ENCODE results near the gene WDR18.
A peak's percentile ranks its signal among the peaks of the same experiment; 100 is the strongest.

Gene WDR18, protein sequence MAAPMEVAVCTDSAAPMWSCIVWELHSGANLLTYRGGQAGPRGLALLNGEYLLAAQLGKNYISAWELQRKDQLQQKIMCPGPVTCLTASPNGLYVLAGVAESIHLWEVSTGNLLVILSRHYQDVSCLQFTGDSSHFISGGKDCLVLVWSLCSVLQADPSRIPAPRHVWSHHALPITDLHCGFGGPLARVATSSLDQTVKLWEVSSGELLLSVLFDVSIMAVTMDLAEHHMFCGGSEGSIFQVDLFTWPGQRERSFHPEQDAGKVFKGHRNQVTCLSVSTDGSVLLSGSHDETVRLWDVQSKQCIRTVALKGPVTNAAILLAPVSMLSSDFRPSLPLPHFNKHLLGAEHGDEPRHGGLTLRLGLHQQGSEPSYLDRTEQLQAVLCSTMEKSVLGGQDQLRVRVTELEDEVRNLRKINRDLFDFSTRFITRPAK

GRCh38 chr19:984165-984967 is at the start of gene WDR18:
Gene WDR18, plus strand, starts transcription at chr19:984345. Its CDS starts 9 bp downstream, at chr19:984354.
- peak within 1 kb of the TSS; percentile 99 for H3K4me3 ChIP-seq (ENCODE audit: low read depth, low read length)
- TF ChIP-seq CTCF (IDR thresholded peaks at IDR 0.05; ENCODE audit: low read depth, low read length) = no peak
- peak; percentile 83 for DNase-seq (ENCODE audit: low read depth, low spot score)
- in situ Hi-C loops (cut with HindIII; ENCODE audit: low sequenced_read_pairs) = no loop called here

- peak; percentile 70 for DNase-seq (ENCODE audit: low read depth, low spot score)
- no peak for TF ChIP-seq CTCF (IDR thresholded peaks at IDR 0.05; ENCODE audit: low read depth, low read length)
- in situ Hi-C loops (cut with HindIII; ENCODE audit: low sequenced_read_pairs) = no loop called here
- no peak overlapping the region for H3K4me3 ChIP-seq (ENCODE audit: low read depth, low read length)
These were observed 49.2 kb upstream of the WDR18 start for GRCh38 chr19:934865-935479.

DNA sequence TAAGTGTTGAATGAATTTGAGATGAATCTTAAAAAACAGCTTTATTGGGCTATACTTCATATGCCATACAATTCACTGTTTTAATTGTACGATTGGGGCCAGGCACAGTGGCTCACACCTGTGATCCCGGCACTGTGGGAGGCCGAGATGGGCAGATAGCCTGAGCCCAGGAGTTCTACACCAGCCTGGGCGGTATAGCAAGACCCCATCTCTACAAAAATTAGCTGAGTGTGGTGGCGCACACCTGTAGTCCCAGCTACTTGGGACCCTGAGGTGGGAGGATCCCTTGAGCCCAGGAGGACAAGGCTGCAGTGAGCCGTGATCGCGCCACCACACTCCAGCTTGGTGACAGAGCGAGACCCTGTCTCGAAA is 48.0 kb upstream of the WDR18 start:
- in situ Hi-C loops (cut with HindIII; ENCODE audit: low sequenced_read_pairs) = no loop called here
- no peak overlapping the region for H3K4me3 ChIP-seq (ENCODE audit: low read depth, low read length)
- no peak for DNase-seq (ENCODE audit: low read depth, low spot score)
- no peak for TF ChIP-seq CTCF (IDR thresholded peaks at IDR 0.05; ENCODE audit: low read depth, low read length)

DNA sequence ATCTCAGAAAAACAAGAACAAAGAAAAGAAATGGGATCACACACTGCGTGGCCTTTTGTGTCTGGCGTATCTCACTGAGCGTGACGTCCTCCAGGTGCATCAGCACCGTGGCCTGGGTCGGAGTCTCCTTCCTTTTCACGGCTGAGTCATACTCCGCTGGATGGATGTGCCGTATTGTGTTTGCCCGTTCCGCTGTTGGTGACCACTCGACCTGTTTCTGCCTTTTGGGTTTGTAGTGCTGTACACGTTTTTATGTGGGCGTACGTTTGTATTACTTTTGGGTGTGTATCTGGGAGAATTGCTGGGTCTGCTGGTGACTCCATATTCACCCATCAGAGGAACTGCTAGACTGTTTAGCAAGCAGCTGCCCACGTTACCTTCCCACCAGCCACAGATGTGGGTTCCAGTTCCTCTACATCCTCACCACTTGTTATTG is 46.9 kb upstream of the WDR18 start:
- in situ Hi-C loops (cut with HindIII; ENCODE audit: low sequenced_read_pairs) = no loop called here
- DNase-seq (ENCODE audit: low read depth, low spot score) = no peak

GRCh38 chr19:938233-938923 is 45.8 kb upstream of the WDR18 start:
- no peak for DNase-seq (ENCODE audit: low read depth, low spot score)
- in situ Hi-C loops (cut with HindIII; ENCODE audit: low sequenced_read_pairs) = no loop called here
- no peak overlapping the region for H3K4me3 ChIP-seq (ENCODE audit: low read depth, low read length)
- TF ChIP-seq CTCF (IDR thresholded peaks at IDR 0.05; ENCODE audit: low read depth, low read length) = no peak

More for the DNA sequence above, 46.9 kb upstream of the WDR18 start:
- no peak overlapping the region for H3K4me3 ChIP-seq (ENCODE audit: low read depth, low read length)
- TF ChIP-seq CTCF (IDR thresholded peaks at IDR 0.05; ENCODE audit: low read depth, low read length) = no peak

DNA sequence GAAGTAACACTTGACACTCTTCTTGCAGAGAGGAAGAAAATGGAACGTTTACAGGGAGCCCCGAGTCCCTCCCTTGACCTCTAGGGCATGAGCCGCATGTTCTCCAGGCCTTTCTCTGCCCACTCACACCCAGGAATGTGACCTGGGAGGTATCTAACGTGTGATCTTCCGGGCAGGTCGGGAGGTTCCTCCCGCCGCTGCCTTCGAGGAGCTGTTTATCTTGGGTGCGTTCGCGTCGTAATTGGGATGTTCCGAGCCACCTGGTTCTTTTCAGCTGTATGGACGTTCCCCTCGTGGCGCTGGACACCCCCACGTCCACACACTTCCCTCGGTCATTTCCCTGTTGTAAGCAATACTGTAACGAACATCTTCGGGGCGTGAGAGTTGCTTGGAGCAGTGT is 44.7 kb upstream of the WDR18 start:
- in situ Hi-C loops (cut with HindIII; ENCODE audit: low sequenced_read_pairs) = no loop called here
- H3K4me3 ChIP-seq (ENCODE audit: low read depth, low read length) = no peak overlapping the region
- no peak for TF ChIP-seq CTCF (IDR thresholded peaks at IDR 0.05; ENCODE audit: low read depth, low read length)

More for the DNA sequence above, 44.7 kb upstream of the WDR18 start:
- DNase-seq (ENCODE audit: low read depth, low spot score) = no peak

Measured in astrocyte of the spinal cord (primary cell).